HG03432 (cell line): ENCODE measurements around the gene MMP28.

Experiments
- ATAC-seq: cut with Tn5 transposase; IDR thresholded peaks from one replicate; pipeline ENCODE4 v1.9.1; 2021; ENCODE audit warnings: mild to moderate bottlenecking, moderate library complexity; ENCODE audit not compliant: unreplicated experiment

MMP28 gene

DNA sequence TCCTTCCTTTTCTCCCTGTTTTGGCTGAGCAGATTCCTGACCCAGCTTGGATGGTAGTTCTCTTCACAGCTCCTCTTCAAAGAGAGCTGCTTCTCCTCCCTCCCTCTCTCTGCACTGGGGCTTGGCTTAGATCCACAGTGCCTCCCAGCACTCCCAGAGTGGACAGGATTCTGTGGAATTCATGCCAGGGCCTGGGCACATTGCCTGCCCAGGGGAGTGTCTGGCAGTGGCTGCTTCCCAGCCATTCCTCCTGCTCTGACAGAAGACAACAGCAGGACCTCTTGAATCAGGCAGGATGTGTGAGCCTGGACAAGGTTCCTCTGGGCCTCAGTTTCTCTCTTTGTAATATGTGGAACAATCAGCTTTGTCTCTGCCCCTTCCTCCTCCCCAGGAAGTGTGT is 4.5 kb upstream of the MMP28 start:
- no peak for ATAC-seq

DNA sequence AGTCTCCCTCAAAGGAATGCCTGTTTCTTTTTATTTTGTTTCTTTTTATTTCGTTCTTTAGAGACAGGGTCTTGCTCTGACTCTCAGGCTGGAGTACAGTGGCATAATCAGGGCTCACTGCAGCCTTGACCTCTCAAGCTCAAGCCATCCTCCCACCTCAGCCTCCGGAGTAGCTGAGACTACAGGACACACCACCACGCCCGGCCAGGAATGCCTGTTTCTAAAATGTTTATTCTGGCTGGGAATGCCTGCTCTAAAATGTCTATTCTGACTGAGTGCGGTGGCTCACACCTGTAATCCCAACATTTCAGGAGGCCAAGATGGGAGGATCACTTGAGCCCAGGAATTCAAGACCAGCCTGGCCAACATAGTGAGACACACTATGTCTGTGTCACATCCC is 2.5 kb upstream of the MMP28 start:
- no peak for ATAC-seq

DNA sequence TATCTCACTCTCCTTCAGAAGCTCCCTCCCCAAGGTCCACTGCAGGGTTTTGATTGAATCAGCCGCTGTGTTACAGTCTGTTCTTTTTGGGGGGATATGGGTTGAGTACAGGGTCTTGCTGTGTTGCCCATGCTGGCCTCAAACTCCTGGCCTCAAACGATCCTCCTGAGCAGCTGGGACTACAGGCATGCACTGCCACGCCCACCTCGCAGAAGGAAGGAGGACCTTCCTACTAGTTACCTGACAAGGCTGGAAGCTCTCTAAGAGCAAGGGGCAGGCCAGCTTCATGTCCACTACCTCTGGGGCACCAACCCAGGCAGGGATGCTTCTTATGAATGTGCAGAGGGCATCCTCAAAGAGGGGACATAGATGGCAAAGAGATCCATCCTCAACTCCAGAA is 1.9 kb upstream of the MMP28 start:
- ATAC-seq: no peak

DNA sequence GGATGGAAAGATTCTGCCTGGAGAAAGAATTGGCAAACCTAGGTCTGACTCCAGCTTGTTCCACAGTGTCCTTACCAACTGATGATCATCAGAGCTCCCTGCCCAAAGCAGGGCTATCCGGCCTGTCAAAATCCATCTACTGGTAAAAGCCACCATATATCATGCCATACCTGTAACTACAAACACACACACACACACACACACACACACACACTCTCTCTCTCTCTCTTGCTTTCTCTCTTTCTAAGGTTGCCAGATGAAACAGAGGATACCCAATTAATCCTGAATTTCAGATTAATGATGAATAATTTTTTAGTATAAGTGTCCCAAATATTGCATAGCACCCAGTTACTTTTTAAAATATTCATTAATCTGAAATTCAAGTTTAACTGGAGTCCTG is 1.5 kb upstream of the MMP28 start:
- ATAC-seq: no peak

DNA sequence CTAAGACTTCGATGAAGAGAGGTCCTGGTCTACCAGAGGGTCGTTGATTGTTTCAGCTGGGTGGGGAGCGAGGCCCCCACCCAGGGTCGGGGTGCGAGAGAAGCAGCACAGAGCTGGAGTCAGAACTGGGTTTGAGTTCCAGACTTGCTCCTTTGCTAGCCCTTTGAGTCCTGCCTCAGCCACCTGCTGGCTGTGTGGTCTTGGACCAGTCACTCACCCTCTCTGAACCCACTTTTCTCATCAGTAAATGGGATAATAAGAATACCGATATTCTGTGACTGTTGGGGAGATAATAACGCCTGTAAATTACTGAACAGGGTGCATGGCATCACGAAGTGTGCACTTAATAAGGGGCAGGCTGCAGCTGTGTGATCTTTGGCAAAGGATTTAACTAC is 427 bp upstream of the MMP28 start:
- ATAC-seq: no peak

DNA sequence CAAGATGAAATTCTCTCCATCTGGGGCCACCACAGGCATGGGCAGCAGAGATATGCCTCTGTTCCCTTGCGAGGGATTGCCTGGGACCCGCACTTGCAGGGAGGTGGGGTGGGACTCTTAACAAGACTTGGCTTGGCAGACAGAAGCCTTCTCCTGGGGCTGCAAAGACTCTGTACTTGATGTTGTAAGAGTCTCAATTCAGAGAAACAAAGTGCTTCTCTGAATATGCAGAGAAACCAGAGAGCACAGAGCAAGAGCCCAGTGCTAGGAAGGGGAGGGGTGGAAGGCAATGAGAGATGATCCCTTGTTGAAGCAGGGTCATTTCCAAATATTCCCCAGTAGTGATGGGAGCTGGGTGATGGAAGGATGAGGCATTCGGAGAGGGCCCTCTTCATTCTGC is 2.2 kb downstream of the MMP28 start:
- no peak for ATAC-seq

DNA sequence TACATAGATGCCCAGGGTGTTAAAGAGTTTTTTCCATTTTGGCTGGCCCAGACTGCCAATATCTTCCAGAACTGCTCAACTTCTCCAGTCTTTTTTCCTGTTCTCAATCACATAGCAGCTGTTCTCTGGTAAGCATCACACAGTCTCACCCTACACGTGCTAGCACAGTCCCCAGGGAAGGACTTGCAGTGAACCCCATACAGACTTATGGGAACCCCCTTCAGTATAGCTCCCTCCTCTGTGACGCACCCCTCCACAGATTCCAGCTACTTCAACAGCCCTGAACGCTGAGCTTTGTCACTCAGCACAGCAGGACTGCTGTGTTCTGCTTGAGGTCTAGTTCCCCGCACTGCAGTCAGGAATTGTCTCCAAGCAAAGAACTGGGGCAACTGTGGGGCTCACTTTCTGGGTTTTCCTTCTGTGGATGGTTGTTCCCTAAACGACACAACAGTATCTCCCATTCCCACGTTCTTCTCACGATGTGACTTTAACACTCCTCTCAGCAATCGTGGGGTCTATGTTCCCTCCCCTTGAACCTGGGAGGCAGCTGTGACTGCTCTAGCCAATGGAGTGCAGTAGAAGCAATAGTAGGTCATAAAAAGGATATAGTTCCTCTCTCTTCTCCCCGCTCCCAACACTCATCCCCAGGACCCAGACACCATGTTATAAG is 3.6 kb downstream of the MMP28 start:
- no peak for ATAC-seq

DNA sequence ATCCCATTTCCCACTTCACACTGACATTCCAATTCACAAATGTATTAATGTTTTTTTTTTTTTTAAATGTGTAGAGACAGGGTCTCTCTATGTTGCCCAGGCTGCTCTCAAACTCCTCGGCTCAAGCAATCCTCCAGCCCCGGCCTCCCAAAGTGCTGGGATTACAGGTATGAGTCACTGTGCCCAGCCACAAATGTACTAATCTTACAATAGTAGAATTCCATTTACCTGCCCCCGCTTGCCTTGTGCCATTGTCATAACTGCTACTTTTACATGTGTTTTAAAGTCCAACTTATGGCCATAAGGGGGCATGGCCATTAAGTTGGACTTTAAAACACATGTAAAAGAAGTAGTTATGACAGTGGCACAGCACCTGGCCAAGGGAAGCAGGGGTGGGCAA is 4.6 kb downstream of the MMP28 start:
- no peak for ATAC-seq

DNA sequence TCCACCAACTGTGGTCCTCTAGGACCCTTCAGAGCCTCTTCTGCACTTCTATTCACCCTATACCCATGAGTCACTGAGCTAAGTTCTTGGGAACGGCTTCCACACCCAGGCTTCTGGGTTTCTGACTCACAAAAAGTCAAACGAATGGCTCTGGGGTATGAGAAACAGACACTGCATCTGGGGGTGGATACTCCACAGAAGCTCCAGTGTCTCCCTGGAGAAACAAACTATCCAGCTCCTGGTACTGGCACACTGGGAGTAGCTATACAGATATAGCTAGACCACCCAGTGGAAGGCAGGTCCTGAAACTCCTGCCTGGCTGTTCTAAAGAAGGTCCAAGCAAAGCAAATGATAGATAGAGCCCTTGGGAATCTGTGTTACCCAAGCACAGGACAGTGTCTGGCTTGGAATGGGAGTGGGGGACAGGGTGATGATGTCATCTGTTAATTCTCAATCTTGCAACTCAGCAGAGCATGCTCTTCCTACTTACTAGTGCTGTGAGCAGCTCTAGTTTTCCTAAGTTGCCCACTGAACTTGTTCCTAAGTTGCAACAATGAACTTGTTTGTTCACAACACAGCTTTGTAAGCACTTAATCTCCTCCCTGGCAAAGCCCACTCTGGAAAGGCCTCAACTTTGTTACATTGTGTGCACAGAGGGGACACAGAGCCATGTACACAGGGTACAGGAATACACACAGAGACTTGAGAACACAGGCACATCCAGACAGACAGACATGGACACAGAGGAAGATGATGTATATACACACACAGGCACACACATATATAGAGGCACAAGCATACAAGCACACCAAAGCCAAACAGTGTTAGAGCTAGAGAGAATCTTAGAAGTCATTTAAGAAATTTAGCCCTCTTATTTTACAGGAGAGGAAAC is 6.7 kb downstream of the MMP28 start:
- no peak for ATAC-seq

DNA sequence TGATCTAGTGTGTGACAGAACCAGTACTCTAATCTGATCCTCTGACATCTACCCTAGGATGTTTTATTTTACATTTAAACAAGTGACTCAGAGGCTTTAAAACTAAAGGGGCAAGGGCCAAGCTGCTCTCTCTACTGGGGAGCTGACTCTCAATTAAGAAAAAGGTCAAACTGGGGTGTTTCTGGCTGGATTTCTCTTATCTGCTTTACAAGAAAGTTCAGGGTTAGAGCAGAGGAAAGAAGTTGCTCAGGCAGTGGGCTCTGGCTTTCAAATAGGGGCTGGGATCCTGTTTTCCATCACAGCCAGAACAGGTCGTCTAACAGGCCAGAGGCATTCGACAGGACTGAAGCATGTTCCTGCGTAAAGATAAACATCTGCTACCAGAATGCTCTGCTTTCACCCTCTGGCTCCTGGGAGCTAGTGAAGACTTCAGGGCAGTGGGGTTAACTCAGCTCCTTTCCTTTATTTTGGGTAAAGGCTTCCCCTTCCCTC is 8.5 kb downstream of the MMP28 start:
- no peak for ATAC-seq

DNA sequence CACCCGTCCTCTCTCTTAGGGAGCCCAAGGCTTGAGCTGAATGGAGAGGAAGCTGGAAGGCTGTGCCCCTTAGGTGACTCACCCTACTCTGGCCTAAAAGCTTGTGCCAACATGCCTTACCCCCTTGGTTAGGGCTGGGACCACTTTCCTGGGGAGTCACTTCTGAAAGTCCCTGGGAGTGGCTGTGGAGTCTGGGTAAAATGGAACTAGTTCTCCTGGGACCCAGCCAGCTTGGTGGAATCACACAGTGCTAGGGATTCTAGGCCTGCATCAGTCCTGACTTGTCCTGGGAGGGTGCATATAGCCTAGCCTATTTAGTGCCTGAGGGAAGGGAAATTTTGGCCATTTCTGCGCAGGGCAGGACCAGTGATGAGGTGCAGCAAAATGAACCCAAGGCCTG is 10.5 kb downstream of the MMP28 start:
- ATAC-seq: no peak

DNA sequence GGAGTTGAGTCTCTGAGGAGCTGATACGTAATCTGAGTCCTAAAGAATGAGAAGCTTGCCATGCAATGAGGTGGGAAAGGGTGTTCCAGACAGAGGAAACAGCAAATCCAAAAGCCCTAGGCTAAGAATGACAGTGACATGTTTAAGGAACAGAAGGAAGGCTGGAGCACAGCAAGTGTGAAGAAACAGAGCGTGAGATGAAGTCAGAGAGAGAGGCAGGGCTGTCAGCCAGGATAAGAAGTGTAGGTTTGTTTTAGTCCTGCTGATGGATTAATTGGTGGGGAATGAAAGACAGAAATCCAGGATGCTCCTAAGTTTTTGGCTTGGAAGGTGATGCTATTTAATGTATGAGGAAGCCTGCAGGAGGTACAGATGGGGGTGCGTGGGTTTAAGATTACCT is 14.5 kb downstream of the MMP28 start:
- ATAC-seq: no peak

DNA sequence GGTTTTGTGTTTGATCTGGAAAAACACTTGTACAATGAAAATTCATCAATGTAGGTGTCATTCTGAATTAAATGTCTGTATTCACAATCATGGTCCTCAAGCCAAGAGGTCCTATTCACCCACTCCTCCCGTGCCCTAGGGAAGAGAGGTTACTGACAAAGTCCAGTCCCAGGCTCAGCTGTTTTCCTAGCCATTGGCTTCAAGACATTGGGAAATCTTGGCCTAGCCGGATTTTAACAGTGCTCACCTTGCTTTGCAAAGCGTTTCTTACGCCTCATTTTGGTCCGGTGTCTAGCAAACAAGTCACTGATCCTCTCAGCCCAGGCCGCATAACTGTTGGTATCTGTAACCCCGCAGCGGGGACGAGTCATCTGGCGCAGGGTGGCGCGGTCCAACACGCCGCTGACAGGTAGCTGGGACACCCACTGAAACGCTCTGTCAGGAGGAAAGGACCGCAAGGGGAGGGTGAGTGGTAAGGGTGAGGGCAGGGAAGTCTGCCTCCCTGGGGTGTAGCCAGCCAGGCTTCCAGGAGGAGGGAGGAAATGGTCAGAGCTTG is 16.7 kb downstream of the MMP28 start:
- ATAC-seq: no peak

DNA sequence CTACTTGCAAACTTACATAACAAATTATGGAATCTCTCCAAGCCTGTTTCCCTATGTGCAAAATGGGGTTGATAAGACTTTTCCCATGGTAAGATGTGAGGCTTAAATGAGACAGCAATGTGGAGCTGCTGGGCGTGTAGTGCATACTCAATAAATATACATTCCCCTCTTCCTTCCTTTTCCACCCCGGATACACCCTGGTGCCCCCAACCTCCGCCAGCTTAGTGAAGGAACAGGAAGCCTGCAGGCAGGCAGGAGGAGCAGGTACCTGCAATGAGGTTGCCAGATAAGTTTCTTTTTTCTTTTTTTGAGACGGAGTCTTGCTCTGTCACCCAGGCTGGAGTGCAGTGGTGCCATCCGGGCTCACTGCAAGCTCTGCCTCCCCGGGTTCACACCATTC is 19.9 kb downstream of the MMP28 start:
- no peak for ATAC-seq

DNA sequence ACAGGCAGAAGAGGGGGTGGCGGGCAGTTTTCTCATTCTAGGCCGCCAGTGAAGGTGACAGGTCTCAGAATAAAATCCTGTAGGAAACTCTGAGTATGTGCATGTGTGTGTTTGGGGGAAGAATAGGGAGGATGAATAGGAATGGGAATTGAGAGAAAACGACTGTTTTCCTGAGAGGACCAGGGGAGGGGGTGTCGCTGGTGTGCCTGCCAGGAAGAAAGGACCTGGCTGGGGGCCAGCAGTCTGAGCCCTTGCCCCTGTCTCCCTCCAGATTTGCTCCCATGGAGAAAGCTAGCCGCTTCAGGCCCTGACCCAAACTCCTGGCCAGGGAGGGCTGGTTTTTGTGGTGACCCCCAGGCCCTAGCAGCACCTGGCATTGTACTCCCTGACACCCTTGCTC is 20.4 kb downstream of the MMP28 start:
- no peak for ATAC-seq

DNA sequence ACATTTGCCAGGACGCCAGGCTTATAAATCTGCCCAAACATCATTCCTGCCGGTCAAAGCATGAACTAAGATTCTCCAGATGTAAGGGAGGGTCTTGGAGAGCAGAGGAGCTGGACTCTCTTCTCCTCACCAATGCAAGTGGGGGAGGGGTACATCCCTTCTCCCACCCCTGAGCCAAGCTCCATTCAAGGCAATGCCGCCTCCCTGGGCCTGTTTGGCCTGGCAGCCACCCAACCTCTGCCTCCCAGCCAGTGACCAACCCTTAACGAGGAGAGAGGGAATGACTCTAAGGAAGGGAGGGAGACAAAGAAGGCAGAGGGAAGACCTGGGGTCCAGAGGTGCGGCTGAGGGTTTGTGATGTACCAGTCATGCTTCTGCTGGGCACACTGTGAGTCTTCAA is 20.9 kb downstream of the MMP28 start:
- no peak for ATAC-seq

DNA sequence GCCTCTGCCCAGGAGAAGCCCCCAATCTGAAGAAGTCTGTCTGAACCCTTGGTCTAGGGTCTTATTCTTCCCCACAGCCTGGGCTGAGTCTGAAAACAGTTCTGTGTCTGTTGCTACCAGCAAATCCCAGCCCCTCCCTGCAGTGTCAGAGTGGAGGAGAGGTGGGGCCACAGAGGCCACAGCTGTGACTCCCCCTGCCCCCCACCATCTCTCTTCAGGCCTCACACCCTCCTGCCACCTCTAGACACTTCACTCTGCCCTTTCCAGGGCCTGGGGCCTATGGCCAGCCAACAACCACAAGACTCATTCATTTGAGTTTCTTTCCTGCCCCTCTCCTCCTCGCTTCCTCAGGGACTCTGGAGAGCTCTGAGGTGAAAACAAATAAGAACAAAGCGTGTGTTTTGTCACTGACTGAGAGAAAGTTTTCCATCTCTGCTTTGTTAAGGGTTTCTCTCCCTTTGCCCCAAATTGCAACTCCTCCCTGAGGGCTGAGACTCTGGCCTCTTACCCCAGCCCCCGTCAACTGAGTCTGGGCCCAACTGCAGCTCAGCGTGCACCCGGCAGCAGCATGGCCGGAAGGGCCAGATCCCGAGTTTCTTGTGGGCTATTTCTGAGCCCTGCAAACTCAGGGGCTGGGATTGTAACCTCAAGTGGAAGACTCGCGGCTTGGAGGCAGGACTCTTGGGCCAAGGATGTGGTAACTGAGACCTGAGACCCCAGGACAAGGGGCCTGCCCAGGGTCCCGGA is 21.6 kb downstream of the MMP28 start:
- no peak for ATAC-seq

DNA sequence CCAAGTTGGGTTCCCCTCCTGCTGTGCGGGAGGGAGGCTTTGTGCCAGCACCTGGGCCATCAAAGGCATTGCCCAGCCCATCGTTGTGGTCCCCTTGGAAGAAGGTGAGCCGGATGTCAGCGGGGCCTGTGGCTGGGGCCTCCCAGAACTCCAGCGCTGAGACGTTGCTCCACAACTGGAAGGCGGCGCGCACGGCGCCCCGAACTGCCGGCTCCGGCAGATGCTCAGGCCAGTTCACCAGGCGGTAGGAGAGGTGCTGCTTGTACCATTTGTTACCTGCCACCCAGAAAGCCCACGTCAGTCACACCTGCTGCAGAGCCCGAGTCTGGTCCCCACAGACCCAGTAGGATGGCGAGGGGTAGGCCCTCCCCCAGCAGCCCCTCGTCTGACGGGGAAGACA is 22.3 kb downstream of the MMP28 start:
- ATAC-seq: no peak

DNA sequence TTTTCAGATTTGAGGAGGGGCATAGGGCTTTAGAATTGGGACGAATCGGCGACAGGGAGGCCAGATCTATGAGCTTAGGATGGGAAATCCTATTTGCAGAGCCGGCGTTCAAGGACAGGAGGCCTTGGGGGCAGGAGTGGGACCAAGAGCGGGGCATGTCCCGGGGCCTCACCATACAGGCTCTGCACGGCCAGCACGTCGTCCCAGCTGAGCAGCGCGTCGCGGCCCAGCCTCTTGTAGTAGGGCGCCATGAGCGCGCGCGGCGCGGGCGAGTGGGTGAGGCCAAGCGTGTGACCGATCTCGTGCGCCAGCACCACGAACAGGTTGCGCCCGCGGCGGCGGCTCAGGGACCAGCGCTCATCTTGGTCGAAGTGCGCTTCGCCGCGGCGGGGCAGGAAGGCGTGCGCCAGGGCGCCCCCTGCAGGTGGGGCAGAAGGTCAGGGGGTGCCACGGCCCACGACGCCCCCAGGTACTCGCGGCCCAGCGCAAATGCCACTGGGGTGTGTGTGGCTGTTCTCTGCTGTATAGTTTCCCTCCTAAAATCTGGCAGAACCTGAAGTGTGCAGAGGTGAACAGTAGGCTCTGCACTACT is 25.4 kb downstream of the MMP28 start:
- ATAC-seq: no peak

DNA sequence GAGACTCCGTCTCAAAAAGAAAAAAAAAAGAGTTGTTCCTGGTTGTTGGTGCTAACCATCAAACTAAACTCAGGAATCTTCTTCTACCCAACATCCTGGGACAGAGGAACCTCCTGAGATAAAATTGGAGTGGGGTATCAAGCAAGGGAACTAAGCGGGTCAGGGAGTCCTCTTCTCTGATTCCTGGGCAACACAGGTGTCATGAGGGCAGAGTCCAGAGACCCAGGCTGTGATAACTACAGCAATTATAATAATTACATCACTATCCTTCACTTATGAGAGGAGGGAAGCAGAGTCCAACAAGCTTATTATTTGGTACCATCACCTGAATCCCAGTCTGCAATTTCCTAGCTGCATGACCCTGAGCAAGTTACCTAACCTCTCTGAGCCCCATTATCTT is 26.6 kb downstream of the MMP28 start:
- no peak for ATAC-seq

DNA sequence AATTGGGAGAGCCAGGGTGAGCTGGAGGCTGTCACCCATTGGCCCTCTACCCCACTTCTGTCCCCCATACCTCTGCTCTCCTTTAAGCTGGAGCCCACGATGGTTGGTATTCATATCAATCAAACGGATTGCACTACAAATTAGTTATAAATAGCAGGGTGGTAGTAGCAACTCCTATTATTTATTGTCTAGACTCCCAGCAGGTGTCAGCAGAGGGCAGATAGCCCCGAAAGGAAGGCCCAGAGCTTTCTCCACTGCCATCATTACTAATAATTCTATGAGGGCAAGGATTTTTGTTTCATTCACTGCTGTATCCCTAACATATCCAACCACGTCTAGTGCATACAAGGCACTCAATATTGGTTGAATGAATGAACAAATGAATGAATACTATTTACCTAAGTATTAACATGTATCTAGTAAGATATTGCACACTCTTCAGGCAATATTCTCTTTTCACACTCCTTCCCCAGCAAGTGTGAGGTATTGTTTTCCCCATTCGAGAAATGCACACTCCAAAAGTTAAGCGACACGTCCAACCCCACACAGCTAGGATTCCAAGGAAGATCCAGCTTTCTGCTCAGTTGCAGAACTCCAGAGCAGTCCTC is 28.4 kb downstream of the MMP28 start:
- no peak for ATAC-seq
